OCI-LY1 (cell line): Measurements from ENCODE around the gene CTSH.

Experiments
- H2AFZ ChIP-seq: fragments of 200-600 bp; sonication (generic), shearing (Covaris generic); 2 replicates; pipeline ENCODE4 v1.6.0; 2014; ENCODE audit warnings: antibody characterized with exemption, mild to moderate bottlenecking, low read length
- H3F3A ChIP-seq: fragments of 200-600 bp; sonication (generic), shearing (Covaris generic); 2 replicates; pipeline ENCODE4 v1.6.0; 2014; ENCODE audit warnings: mild to moderate bottlenecking, antibody characterized with exemption, low read length, moderate library complexity; ENCODE audit not compliant: insufficient read depth
- H3K27ac ChIP-seq: fragments of 200-600 bp; sonication (generic); 2 replicates; pipeline ENCODE4 v1.5.1; 2014; ENCODE audit warnings: low read length, mixed run types, mild to moderate bottlenecking, low read depth; ENCODE audit not compliant: poor library complexity, severe bottlenecking
- H3K27me3 ChIP-seq: fragments of 200-600 bp; sonication (generic); 2 replicates; pipeline ENCODE4 v1.6.0; 2014; ENCODE audit warnings: antibody characterized with exemption, mild to moderate bottlenecking, low read length, moderate library complexity; ENCODE audit not compliant: insufficient read depth
- H3K36me3 ChIP-seq: fragments of 200-600 bp; sonication (generic); 2 replicates; pipeline ENCODE4 v1.6.1; 2014; ENCODE audit warnings: mild to moderate bottlenecking, antibody characterized with exemption, low read length, moderate library complexity, mixed read lengths; ENCODE audit not compliant: insufficient read depth
- H3K4me1 ChIP-seq: fragments of 200-600 bp; sonication (generic); 2 replicates; pipeline ENCODE4 v1.5.1; 2014; ENCODE audit warnings: mild to moderate bottlenecking, low read length, moderate library complexity; ENCODE audit not compliant: insufficient read depth, severe bottlenecking
- H3K4me2 ChIP-seq: fragments of 200-600 bp; sonication (generic), shearing (Covaris generic); 2 replicates; pipeline ENCODE4 v1.6.1; 2014; ENCODE audit warnings: low read length
- H3K4me3 ChIP-seq: fragments of 200-600 bp; sonication (generic); 2 replicates; pipeline ENCODE4 v1.5.1; 2014; ENCODE audit warnings: low read length, low read depth, mild to moderate bottlenecking, mixed read lengths; ENCODE audit not compliant: poor library complexity, severe bottlenecking
- H3K79me2 ChIP-seq: fragments of 200-600 bp; shearing (Covaris generic); 2 replicates; pipeline ENCODE4 v1.6.1; 2016; ENCODE audit warnings: mixed run types, low read length, mixed read lengths; ENCODE audit not compliant: insufficient read depth
- H3K9ac ChIP-seq: fragments of 200-600 bp; sonication (generic), shearing (Covaris generic); 2 replicates; pipeline ENCODE4 v1.6.1; 2014; ENCODE audit warnings: mild to moderate bottlenecking, low read length, mixed read lengths
- H3K9me2 ChIP-seq: fragments of 200-600 bp; sonication (generic), shearing (Covaris generic); 2 replicates; pipeline ENCODE4 v1.6.1; 2014; ENCODE audit warnings: low read depth, mild to moderate bottlenecking, low read length, mixed read lengths
- H3K9me3 ChIP-seq: fragments of 200-600 bp; shearing (Covaris generic); 2 replicates; pipeline ENCODE4 v1.6.1; 2014; ENCODE audit warnings: low read length, mixed read lengths
- H4K20me1 ChIP-seq: fragments of 200-600 bp; sonication (generic), shearing (Covaris generic); 2 replicates; pipeline ENCODE4 v1.6.0; 2016; ENCODE audit warnings: mild to moderate bottlenecking, low read length; ENCODE audit not compliant: insufficient read depth
- CTCF ChIP-seq: fragments of 200-600 bp; sonication (generic), shearing (Covaris generic); IDR thresholded peaks from 2 replicates; pipeline ENCODE4 v1.5.1; 2017; ENCODE audit warnings: mild to moderate bottlenecking, antibody characterized with exemption, low read length, moderate library complexity, mixed read lengths
- EZH2 ChIP-seq: fragments of 200-600 bp; sonication (generic), shearing (Covaris generic); IDR thresholded peaks from 2 replicates; pipeline ENCODE4 v1.8.0; 2017; ENCODE audit warnings: borderline replicate concordance, mixed run types, mild to moderate bottlenecking, antibody characterized with exemption, low read length, moderate library complexity, mixed read lengths

CTSH gene

GRCh38 chr15:78979456-78980320, 34.8 kb upstream of the CTSH start:
- no peaks in the 10 kb centered on the region for H3K36me3 ChIP-seq
- TF ChIP-seq CTCF = peak; percentile 92
- no peak for TF ChIP-seq EZH2
- peak overlapping the region; percentile 47 for H3K4me3 ChIP-seq
- H3F3A ChIP-seq = no peaks in the 10 kb centered on the region
- peak overlapping the region; percentile 52 for H3K9ac ChIP-seq
- no peaks in the 10 kb centered on the region for H3K27me3 ChIP-seq
- H3K4me2 ChIP-seq = peak overlapping the region; percentile 61
- no peaks in the 10 kb centered on the region for H3K9me2 ChIP-seq
- peak overlapping the region; percentile 85 for H3K27ac ChIP-seq
- H2AFZ ChIP-seq = no peak overlapping the region
- H3K4me1 ChIP-seq = peaks cover 46% of the 10 kb centered on the region
- H3K9me3 ChIP-seq = no peaks in the 10 kb centered on the region
- no peaks in the 10 kb centered on the region for H3K79me2 ChIP-seq
- no peaks in the 10 kb centered on the region for H4K20me1 ChIP-seq

GRCh38 chr15:78978601-78979179, 33.8 kb upstream of the CTSH start:
- peaks cover 46% of the 10 kb centered on the region for H3K4me1 ChIP-seq
- peak overlapping the region; percentile 47 for H3K4me3 ChIP-seq
- no peaks in the 10 kb centered on the region for H3K27me3 ChIP-seq
- TF ChIP-seq CTCF (no peak), EZH2 (no peak)
- H3K36me3 ChIP-seq = no peaks in the 10 kb centered on the region
- H3K79me2 ChIP-seq = no peaks in the 10 kb centered on the region
- H3K9me3 ChIP-seq = no peaks in the 10 kb centered on the region
- peak overlapping the region; percentile 52; the same call in 1 of the 2 replicates for H3K9ac ChIP-seq
- H3K9me2 ChIP-seq = no peaks in the 10 kb centered on the region
- no peak overlapping the region for H2AFZ ChIP-seq
- no peaks in the 10 kb centered on the region for H3F3A ChIP-seq
- peak overlapping the region; percentile 85 for H3K27ac ChIP-seq
- no peaks in the 10 kb centered on the region for H4K20me1 ChIP-seq
- peak overlapping the region; percentile 61 for H3K4me2 ChIP-seq

GRCh38 chr15:78977591-78978347, 32.9 kb upstream of the CTSH start:
- peak overlapping the region; percentile 52 for H3K9ac ChIP-seq
- peaks cover 46% of the 10 kb centered on the region for H3K4me1 ChIP-seq
- H3K79me2 ChIP-seq = no peaks in the 10 kb centered on the region
- no peaks in the 10 kb centered on the region for H3K27me3 ChIP-seq
- no peaks in the 10 kb centered on the region for H3F3A ChIP-seq
- peak overlapping the region; percentile 13 for H3K4me3 ChIP-seq
- H3K4me2 ChIP-seq = peak overlapping the region; percentile 61
- no peaks in the 10 kb centered on the region for H4K20me1 ChIP-seq
- H3K9me2 ChIP-seq = no peaks in the 10 kb centered on the region
- no peaks in the 10 kb centered on the region for H3K36me3 ChIP-seq
- H3K9me3 ChIP-seq = no peaks in the 10 kb centered on the region
- no peak overlapping the region for H2AFZ ChIP-seq
- TF ChIP-seq EZH2 (no peak), CTCF (no peak)
- peak overlapping the region; percentile 85 for H3K27ac ChIP-seq
